HG03571 (cell line): ENCODE measurements around the gene GGT6.

ENCODE experiments used
- ATAC-seq: cut with Tn5 transposase; IDR thresholded peaks from one replicate; pipeline ENCODE4 v1.9.1; 2021; ENCODE audit not compliant: unreplicated experiment

The GGT6 gene

DNA sequence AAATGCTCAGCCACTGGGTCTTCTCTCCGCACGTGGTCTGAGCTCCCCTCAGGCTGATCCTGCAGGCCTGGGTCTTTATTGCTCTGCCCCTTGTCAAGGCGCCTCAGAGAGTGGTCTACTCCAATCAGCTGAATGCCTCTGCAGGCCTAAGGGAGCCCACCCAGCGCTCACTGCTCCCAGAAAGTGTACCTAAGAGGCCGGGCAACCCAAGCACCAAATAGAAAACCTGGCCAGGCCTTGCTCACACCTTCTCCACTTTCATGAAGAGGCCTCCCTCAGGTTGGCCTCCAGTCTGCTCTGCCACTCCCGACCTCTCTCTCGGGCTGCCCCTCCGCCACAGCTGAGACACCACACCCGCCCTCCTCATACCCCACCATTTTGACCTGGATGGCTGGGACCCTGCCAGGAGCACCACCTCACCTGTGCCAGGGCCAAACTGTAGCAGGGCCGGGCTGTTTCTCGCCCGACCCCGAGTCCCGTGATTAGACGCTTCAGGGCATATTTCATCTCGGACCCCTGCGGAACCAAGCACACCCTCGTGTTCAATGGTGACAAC lies 5.9 kb downstream of the GGT6 start:
- no peak for ATAC-seq

GRCh38 chr17:4553669-4554068 lies 6.7 kb downstream of the GGT6 start:
- no peak for ATAC-seq

DNA sequence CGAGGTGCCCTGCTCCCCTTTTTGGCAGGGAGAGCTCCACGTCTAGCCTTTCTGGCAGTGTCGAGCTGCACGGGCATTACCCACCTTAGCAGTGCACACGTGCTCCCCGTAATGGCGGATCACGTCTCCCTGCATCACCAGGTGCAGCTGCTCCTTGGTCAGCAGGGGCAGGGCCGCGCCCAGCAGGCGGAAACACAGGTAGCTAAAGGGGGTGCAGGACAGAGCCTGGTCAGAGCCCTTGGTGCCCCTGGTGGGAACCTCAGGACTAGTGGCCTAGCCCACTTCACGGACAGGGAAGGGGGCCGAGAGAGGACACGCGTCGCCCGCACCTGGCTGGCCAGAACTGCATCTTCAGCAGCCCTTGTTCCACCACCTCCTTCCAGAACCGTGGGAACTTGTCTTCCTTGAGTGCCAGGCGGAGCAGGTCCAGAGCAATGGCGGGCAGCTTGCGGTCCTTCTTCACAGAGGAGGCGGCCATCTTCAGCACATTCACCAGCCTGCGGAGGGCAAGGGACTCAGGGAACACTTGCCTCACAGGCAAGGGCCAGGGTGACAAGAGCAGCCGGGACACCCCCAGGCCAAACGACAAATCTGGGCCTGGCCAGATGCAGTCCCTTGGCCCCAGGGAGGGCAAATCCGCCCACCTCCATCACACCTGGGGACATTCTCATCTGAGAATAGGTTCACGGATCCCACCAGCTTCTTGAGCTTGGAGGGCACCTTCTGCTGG lies 8.4 kb downstream of the GGT6 start:
- no peak for ATAC-seq

- no peak for ATAC-seq
These were observed 9.2 kb downstream of the GGT6 start for GRCh38 chr17:4551141-4551540.

DNA sequence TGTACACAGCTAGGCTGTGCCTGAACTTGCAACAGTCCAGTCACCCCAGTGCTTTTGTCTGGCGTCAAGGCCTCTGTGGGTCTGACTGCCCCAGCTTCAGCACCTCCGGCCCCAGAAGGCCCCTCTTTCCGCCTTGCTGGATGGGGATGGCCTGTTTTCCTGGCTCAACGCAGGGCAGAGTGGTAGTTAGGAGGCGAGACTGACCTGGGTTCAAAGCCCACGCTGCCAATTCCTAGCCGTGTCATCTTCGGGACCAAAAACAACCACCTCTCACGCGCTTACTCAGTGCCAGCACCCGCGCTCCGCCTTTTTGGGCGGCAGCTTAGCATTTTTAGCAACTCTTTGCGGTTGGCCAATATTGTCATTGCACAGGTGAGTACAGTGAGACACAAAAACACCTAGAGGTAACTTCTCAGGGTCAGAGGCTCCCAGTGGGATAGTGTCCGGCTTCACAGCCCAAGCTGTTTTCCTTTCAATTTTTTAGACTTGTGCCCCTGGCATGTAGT lies 9.8 kb downstream of the GGT6 start:
- ATAC-seq = no peak

DNA sequence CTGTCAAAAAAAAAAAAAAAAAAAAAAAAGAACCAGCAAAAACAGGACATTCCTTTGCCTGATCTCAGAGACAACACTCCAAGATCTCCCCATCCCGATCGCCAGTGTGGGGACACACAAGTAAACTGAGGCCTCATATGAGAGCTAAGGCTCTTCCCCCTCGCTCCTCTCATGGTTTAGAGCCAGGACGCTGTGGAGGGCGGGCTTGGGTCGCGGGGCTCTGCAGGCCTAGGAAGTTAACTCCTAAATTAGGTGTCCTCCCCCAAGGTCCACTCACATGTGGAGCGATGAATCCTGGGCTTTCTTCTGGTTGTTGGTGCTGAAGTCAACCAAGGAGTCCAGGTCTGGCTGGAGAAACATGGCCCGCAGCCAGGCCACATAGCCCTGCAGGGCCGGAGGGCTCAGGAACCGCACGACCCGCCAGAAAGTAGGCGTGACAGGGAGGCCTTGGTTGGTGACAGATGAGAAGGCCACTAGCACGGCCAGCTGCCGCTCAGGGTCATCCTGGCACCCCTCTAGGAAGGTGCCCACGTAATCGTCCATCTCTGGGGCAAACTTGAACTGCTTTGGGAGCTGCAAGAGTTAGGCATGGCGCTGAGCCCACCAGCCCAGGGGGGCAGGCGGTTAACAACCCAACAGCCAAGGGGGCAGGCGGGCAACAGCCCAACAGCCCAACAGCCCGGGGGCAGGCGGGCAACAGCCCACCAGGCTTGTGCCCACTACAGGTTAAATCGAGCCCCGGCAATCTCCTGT lies 10.4 kb downstream of the GGT6 start:
- no peak for ATAC-seq

DNA sequence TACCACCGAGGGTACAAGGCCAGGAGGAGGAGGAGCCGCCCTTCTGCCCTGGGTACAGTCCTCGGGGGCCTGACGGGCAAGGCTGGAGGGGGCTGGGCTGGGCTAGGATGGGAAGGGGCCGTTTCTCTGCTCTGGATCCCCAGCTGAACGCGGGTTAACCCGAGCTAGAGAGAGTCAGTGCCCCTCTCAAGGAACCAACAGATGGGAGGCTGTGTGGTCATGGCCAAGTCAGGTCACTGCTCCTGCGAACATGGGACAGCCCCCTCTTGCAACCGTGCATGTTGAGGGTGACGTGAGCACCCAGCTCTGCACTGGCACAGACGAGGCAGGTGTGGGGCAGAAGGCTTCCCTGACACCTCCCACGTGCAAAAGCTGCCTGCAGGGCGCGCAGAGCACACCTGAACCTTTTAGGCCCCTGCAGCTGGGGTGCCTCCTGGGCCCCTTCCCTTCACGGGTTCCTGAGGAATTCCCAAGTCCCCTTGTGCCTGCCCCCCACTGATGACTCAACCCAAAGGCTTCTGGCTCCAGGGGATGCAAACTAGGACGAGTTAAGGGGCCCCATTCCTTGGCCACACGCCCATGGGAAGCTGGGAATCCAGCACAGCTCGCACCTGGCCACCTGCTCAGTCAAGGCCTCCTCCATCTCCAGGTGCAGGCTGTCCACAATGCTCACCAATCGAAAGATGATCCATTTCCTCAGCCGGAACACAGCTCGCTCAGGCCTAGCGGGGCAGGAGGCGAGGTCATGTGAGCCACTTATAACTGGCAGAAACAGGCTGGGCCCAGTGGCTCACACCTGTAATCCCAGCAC lies 11.5 kb downstream of the GGT6 start:
- no peak for ATAC-seq

- no peak for ATAC-seq
These were observed 12.3 kb downstream of the GGT6 start for GRCh38 chr17:4548061-4548461.

DNA sequence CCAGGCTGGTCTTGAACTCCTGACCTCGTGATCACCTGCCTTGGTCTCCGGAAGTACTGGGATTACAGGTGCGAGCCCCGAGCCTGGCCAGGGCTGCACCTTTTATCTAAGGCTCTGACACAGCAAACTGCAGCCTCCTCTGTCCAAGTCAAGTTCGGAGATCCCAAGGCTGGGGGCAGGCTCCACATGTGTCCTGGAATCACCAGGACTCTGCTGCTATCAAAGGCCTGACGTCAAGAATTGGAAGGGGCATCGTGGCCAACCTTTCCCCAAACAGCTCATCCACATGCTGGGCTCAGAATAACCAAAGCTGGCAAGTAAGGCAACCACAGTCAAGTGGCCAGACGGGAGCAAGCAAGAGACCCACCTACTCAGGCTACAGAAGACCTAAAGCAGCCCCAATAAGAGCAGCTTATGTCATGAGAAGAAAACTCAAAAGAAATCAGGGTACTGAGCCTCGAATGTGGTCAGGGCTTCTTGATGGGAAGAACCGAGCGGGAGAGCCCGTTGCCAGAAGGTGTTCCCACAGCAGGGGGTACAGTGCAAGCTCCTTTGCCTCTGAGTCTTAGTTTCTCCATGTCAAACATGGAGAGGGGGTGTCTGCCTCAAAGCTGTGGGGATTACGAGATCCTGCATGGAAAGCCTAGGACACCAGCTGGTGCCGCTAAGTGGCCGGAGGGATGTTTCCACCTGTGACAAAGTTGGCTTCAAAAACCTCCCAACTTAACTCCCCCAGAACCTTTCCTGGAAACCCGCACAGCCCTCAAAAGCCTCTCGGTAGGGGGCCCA lies 13.1 kb downstream of the GGT6 start:
- no peak for ATAC-seq

DNA sequence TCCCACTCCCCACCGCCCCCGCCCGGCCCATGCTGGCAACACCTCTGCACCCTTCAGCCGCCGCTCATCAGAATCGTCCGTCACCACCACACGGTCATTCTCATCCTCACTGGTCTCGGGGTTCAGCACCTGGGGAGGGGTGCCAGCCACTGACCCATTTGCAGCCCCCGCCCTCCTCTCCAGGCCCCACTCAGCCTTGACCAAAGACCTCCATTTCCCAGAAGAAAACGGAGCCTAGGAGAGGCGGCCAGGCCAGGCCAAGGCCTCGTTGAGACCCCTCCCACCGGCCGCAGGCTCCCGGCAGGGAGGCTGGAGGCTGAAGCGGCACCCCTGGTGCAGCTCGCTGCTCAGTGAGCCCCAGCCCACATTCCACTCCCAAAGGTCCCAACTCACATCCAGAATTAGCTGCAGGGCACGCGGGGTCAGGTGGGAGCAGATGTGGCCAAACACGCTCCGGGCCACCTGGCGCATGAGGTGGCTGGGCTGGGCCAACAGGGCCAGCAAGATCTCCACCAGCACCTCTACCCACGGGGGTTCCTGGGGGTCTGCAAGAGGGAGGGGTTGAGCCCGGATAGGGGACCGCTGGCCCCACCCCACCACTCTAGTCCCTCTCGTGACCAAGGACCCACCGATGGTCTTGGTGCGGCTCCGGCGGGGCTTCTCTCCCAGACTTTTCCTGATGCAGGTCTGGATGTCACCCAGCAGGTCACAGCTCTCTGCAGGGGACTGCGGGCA lies 15.0 kb downstream of the GGT6 start:
- ATAC-seq = no peak

DNA sequence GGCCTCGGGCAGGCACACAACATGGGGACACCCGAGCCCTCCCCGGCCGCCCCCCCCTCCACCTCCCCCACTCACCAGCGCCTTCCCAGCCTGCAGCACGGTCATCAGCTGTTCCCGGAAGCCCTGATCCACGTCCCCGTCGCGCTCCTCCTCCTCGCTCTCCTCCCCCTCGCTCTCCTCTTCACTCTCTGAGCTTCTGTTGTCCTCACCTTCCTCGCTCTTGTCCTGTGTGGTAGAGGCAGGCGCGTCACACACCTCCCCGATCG lies 15.5 kb downstream of the GGT6 start:
- no peak for ATAC-seq

DNA sequence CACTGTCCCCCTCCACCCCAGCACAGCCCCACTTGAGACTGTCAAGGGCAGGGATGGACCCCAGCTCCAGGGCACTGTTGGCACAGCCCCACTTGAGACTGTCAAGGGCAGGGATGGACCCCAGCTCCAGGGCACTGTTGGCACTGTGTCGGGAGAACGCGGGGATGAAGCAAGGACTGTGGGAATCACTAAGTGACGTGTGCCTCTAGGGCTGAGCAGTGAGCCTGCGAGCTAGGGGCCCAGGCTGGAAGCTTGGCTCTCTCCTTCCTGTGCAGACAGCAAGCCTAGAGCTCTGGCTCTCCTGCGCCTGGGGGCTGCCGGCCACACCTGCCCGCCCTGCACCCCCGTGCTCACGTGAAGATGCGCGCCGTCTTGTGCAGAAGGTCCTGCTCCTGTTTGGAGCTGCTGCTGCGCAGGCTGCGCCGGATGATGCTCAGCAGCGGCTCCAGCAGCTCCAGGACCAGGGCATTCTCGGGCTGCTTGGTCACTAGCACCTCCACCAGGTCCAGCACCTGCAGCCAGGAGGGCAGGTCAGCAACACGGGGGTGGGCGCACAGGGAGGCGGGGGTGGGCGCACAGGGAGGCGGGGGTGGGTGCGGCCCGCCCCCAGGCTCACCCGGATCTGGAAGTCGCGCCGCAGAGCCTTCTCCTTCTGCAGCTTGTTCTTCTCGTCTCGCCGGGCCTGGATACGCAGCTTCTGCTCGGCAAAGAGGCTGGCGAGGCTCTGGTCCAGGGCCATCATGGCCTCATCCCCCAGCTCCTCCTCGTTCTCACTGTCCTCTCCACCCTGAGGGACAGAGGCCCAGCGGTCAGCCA lies 16.0 kb downstream of the GGT6 start:
- ATAC-seq = no peak

DNA sequence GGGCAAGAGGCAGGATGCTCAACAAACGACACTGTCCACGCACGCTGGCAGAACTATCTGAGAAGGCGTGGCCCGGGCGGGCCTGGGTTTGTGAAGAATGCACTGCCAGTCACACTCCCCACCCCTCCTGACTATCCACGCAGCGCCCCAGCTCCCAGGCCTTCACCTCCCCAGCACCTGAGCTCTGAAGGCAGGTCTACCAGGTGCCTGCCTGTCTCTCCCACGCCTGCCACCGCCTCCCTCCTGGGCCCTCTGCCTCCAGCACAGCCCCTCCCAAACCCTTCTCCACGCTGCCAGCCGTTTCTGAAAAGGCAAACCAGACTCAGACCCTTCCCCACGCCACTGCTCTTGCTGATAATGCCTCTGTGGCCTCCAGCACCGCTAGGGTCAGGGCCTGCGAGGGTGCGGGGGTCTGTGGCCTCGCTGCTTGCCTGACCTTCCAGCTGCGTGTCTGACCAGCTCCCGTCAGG lies 16.8 kb downstream of the GGT6 start:
- ATAC-seq = no peak

DNA sequence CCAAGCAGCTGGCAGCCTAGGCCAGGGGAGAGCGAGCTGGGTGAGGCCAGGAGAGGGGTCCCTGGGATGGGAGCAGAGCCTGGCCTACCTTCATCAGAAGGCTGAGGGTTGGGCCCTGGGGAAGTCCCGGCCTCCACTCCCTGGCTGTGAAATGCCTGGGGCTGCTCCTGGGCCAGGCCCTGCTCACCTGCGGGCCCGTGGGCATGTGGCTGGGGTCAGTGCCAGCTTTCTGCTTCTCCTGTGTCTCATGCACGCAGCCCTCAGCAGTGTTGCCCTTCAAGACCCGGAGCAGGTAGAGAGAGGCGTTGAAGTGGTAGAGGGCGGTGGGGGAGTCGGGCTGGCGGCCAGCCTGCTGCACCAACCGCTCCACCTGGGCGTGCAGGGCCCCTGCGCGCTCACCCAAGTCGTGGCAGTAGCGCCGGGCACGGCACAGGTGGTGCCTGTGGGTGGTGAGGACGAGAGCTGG lies 17.6 kb downstream of the GGT6 start:
- ATAC-seq = no peak

DNA sequence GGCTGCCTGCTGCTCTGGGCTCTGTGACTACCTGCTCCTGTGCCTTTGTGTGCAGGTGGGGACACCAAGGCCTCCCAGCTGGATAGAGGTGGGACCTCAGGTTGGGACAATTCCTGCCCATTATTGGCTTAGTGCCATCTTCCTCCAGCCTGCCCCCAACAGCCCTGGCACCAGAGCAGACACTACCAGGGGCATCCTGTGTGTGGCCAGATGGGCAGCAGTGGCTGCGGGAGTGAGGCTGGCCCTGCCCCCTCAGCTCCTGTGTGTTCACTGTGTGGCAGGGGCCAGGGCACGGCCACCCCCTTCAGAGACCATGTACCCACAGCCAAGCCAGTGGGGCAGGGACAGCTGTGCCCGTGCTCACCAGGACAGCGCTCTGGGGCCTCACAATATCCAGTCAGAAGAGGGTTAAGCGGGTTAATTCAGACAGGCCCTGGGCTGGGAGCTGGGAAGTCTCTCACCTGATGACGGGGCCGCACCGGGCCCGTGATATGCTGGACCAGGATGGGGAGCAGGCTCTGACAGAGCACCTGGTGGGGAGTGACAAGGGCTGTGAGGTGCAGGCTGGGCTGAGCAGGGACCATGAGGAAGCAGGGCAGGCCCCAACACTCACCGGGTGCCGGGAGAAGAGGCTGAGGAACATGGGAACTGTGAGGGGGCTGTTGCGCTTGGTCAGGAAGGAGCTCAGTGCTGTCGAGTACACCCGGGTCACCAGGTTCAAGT lies 18.2 kb downstream of the GGT6 start:
- no peak for ATAC-seq

DNA sequence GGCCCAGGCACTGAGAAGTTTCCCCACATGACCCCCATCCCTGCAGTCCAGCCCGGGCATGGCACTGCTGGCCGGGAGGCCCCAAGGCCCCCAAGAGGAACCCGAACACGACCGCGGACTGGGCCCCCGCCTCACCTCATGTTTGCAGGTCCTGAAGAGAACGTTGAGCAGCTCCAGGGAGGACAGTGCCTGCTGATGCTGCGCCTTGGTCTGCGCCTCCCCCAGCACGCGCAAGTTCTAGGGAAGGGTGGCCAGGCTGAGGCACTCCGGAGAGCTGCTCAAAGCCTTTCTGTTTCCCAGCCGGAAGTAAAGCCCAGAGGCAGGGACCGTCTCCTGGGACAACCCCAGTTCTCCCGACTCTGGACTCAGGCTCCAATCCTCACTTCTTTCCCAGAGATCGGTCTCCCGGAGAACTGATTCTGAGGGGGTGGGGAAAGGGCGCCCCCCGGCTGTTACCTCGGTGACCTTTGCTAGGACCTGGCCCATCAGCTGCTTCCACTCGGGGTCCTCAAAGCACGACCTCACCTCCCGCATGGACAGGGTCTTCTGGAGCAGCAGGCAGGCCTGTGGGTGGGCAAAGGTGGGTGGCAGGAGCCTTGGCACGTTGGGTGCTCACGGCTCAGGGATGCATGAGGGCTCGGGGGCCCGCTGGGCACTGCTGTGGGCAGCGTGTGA lies 18.9 kb downstream of the GGT6 start:
- no peak for ATAC-seq

DNA sequence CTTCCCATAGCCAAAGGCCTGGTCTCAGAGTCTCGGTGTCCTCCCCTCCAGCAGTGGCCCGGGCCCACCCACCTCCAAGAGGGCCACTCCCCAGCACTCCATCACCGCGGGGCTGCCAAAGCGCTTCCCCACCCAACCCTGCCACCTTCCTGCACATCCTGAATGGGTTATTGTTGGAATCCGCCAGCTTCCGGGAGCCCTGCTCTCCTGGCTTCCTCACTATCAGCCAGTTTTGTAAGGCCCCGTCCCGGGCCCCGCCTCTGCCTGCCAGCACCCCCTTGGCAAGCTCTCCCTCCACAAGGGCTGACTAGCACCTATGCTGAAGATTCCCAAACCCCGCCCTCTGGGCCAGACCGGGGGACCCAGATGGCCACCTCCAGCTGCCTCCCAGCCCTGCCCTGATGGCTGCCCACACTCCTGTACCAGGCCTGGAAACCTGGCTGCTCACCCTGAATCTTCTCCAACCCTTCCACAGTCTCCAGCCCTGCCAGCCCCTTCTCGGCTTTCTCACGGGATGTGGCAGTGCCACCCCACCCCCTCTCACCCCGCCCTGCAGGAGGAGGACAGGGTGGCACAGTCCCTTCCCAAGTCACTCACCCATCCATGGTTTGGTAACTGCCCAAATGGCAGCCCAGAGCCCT lies 19.6 kb downstream of the GGT6 start:
- no peak for ATAC-seq
